HG03565 (cell line): Measurements from ENCODE around the gene AVEN.
A peak's percentile ranks its signal among the peaks of the same experiment; 100 is the strongest.

Source experiments
- ATAC-seq: cut with Tn5 transposase; IDR thresholded peaks from one replicate; pipeline ENCODE4 v1.9.1; 2021; ENCODE audit warnings: mild to moderate bottlenecking, moderate library complexity; ENCODE audit not compliant: unreplicated experiment

Gene AVEN

GRCh38 chr15:33923446-33923845 lies 115.6 kb downstream of the AVEN start:
- no peak for ATAC-seq

DNA sequence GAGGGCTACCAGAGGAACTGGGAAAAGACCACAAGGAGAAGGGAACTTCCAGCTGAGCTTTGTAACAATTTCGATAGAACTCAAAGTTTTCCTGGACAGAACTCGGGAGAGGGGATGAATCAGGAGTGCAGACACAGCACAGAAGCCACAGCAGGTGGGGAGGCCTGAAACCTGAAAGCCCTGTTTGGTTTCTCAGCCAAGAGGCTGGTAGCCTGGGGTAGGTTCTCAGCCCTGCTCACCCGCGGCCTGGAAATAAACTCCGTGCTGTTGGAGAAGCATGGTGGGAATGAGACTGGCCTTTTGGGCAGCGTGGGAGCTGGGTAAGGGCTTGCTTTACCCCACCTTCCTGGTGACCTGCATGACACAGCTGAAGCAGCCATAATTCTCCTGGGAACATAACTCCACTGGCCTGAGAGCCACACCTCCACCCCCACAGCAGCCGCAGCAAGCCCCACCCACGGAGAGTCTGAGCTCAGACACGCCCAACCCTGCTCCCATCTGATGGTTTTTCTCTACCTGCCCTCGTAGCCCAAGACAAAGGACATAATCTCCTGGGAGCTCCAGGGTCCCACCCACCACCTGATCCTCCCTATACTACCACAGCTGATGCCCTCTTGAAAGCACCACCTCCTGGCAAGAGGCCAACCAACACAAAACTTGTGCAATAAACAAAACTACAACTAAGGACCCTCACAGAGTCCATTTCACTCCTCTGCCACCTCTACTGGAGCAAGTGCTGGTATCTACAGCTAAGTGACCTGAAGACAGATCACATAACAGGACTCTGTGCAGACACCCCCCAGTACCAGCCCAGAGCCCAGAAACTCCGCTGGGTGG lies 123.2 kb downstream of the AVEN start:
- peak; percentile 49 for ATAC-seq

DNA sequence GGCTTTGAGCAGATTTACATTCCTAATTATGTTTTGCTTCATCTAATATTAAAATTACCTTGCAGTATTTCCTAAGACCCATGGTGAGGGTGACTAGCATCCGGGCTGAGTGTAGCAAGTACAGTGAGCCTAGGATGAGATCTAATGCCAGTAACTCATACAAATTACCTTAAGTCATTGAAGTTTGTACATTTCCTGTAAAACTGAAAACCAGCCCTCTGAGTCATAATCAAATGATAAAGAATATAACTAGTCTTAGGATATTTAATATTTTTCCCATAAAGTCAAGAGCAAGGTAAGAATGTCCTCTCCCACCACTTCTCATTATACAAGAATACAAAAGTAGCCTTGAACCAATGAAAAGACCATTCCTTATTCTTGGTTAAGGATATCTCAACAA lies 125.5 kb downstream of the AVEN start:
- no peak for ATAC-seq

DNA sequence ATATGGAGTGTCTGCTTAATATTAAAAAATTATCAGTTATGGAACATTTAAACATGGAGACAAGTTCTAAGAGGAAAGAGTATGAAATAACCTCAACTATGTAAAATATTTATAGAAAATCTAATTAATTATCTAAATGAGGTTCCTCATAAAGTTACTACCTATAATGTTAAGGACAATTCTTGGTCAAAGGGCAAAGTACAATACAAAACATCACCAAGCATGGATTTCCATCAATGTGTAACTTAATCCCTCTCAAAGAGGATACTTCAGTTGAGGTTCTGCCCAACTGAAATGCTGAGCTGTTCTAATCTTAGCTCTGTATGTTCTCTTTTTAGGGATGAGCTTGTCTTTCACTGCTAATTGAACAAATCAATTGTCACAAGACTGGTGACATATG lies 126.7 kb downstream of the AVEN start:
- no peak for ATAC-seq

GRCh38 chr15:33910741-33911140 lies 128.3 kb downstream of the AVEN start:
- ATAC-seq, result no peak

GRCh38 chr15:33908406-33908805 lies 130.6 kb downstream of the AVEN start:
- ATAC-seq, result no peak

DNA sequence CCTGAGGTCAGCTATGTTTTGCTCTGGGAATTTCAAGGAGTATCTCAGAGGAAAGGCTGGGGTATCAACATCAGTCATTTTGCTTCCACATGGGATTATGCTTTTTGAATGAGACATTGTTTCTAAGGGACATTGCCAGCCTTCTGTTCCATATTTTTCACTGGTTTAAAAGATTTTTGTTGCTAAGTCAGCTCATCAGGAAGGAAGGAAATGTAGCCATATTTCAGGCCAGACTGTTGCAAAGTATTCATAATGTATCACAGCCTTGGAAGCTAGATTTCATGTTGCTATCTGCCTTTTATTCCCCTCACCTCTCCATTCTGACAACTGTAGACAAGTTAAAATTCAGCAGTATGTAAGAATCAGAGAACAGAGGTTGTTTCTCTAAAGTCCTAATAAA lies 131.7 kb downstream of the AVEN start:
- ATAC-seq, result no peak

DNA sequence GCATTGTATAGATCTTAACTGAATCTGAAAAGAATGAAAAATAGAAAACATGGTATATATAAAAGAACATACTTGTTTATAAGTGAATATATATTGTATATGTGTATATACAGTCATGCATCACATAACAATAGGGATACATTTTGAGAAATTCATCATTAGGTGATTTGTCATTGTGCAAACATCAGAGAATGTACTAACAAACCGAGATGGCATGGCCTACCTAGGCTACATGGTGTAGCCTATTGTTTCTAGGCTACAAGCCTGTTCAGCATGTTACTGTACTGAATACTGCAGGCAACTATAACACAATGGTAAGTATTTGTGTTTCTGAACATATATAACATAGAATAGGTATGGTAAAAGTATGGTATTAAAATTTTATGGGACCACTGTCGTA lies 135.3 kb downstream of the AVEN start:
- no peak for ATAC-seq

- no peak for ATAC-seq
Measured at GRCh38 chr15:33902043-33902442, 137.0 kb downstream of the AVEN start.

- ATAC-seq, result peak; percentile 59
Measured at GRCh38 chr15:33894193-33894592, 144.8 kb downstream of the AVEN start.

- ATAC-seq, result no peak
Measured at GRCh38 chr15:33888176-33888575, 150.8 kb downstream of the AVEN start.

- no peak for ATAC-seq
Measured at GRCh38 chr15:33882921-33883320, 156.1 kb downstream of the AVEN start.

GRCh38 chr15:33874156-33874555 lies 164.8 kb downstream of the AVEN start:
- no peak for ATAC-seq

DNA sequence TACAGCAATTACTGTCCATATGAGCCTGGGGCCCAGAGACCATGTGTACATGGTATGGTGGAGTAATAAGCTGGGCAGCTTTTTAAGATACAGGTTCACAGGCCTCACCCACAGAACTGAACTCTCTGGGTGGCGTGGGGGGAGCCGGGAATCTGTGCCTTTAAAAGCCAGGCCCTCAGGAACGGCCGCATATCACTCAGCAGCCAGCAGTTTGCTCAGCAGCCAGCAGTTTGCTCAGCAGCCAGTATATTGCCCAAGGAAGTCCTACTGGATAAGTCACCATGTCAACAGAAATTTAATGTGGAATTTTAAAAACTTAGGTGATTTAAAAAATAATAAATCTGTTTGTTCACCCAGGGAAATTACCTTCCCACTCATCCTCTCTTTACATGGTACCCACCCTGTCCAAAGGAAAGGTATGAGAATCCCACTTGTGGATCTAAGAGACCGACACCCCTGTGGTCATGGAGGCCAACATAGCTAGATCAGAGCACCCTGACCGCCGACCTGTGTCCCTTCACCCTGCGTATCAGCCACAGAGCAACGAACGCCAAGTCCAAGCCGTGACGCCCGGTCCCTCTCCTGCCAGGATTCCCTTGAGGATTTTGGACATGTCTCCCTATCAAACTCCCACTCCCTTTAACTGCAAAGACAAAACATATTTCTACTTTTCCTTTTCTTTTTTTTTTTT lies 166.4 kb downstream of the AVEN start:
- no peak for ATAC-seq

DNA sequence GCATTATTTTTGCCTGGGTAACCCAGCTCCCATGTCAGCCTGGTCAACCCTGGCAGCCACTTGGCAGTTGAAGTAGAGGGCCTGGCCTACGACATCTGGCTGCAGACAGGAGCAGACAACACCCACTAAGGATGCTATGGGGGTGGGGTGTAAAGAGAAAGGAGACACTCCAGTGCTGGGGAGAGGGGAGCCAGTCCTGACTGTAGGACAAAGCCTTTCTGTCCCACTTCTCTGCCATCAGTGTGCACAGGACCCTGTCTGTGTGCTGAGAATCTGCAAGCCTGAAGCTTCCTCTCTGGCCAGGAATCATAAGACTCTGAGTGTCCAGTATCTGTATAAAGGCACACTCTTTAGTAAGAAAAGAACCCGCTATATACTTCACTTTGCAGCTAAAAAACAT lies 167.0 kb downstream of the AVEN start:
- no peak for ATAC-seq

DNA sequence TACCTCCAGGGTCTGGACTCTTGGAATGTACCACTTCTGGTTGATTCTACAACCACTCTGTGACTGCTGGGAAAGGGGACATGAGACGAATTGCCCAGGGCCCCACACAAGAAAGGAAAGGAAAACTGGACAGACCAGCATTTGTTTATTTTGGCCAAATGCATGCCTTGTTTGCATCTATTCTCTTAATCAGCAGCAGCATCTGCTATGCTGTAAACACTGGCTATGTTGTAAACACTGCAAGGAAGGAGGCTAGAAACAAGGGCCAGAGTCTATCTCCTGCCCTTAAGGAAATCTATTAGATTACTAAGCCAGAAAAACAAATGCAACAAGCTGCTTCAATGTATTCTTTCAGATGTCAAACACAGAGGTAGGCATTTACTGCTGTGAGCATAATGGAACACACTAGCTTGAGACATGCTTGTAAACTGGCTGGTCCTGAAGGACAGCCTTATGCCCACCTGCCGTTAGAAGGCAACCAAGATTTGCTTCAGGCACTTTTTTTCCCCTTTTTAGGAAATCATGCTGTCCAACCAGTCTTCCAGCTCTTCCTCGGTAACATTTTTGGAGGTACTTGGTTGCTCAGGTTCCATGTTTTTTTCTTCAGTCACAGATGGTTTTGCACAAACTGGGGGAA lies 172.8 kb downstream of the AVEN start:
- no peak for ATAC-seq

DNA sequence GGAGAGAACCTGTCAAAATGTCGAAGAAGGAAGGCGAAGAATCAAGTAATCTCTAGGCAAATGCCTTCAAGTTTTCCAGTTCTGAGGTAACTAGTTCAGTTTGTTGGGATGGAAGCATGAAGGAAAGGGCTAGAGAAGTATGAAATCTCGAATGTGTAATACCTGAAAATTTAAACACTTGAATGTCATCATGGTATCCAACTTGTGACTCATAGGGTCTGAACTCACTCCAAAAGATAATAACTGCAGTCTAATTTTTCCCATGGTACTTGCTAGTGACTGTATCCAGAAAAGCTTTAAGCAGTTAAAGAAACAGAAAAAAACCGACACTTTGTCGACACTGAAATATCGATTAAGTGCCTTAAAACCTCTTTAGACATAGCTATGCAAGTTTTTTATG lies 173.6 kb downstream of the AVEN start:
- no peak for ATAC-seq

- ATAC-seq, result no peak
Measured at GRCh38 chr15:33864360-33865075, 174.5 kb downstream of the AVEN start.

DNA sequence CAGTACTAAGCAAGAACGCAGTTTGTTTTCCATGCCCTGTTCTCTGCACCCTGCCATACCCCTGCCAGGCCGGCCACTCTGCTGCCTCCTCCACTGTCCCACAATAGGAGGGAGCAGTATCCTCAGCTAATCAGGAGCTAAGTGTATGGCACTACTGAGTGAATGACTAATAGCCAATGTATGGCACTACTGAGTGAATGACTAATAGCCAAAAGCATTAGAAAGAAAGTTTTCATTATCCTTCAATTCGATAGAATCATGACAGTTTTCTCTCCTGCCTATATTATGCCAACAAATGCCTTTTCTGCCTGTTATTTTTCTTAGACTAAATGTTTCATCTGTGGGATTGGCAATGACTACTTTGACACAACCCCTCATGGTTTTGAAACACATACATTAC lies 178.2 kb downstream of the AVEN start:
- ATAC-seq, result no peak

DNA sequence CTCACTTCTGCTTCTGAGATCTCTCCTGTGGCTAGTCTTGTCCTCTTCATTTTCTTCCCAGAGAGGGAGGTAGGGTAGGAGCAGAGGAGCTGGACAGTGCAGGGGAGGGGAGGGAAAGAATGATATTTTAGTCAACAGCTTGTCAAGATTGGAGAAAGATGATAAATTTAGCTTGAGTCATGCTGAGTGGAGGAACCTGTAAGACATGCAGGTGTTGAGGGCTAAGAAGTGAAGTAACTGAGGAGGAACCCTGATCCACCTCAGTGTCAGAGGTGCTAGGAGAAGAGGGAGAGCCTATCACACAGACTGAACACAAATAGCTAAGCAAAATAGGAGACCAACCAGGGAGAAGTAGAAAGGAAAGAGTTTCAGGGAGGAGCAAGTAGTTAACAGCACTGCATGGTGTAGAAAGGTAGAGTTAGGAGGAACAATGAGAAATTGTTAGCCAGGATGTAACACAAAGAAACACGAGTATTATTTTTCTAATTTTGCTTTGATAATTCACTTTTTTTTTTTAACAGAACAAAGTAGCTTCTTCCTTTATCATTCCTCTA lies 178.9 kb downstream of the AVEN start:
- no peak for ATAC-seq

DNA sequence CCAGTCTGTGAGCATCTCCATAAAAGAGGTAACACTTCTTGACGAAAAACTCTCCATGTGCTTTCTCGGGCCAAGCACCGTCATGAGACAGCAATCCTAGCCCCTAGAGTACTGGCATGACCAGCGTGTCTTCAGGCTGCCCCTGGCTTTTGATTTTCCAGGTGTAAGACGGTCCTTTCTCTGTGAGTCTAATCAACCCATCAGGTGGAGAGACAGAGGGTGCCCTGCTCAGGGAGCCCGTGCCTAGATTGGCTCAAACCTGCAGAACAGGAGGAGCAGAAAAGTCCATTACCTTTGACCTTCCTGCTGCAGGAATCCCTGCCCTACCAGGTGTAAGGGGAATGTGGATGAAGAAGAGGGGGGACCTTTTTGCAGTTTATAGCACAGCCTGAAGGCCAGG lies 180.2 kb downstream of the AVEN start:
- ATAC-seq, result no peak
